Spinal cord (tissue), 4 donors: ENCODE results near the gene BEND7. TPM values are rescaled to one million over a fixed set of nuclear protein-coding genes. Genes with fewer than 3 reads are reported as not detected.

Experiments used
- polyA plus RNA-seq, 2 donors: library from polyadenylated mRNA; unstranded; fragments of 120-200 nt; gene quantifications; one replicate each; pipeline ENCODE4 v1.2.1, GENCODE V29; 2013; ENCODE audit not compliant: insufficient read length in 2 of 2
- small RNA-seq: library from RNA; depleted of rRNA; stranded (forward); fragments of <200 nt; gene quantifications from one replicate; pipeline ENCODE3, GENCODE V24; 2014; ENCODE audit warnings: low replicate concordance
- total RNA-seq, 2 donors: library from RNA; depleted of rRNA in 1 of 2; stranded (reverse); fragments of 120-200 nt in 1 of 2; fragments of >200 nt in 1 of 2; gene quantifications; one replicate each; pipeline versions ENCODE4 v1.2.3 to v1.2.4, GENCODE V29; 2013 to 2014

BEND7 gene
- total and polyA plus RNA-seq, 4 donors = 20.0 to 28.2 (median 24.2) TPM

Small RNA genes lying within 50 kb of the gene (small RNA-seq; reads per million reads assigned to genes)
- gene RF00019 = not detected

Other genes with a start within 250 kb of the BEND7 start
- 10 to 100 TPM; 23.1 to 29.7 TPM for gene PHYH, start 228.9 kb downstream of the BEND7 start, total RNA-seq
- 10 to 100 TPM; 32.9 to 35.9 TPM for gene PHYH, start 228.9 kb downstream of the BEND7 start, polyA plus RNA-seq
- gene SEPHS1, start 180.7 kb downstream of the BEND7 start, total RNA-seq = 10 to 100 TPM; 53.3 to 66.0 TPM
- gene SEPHS1, start 180.7 kb downstream of the BEND7 start, polyA plus RNA-seq = 100 to 1,000 TPM in 1 of 2 donors, 10 to 100 TPM in 1; 82.4 to 101 TPM
- gene PRPF18, start 58.0 kb upstream of the BEND7 start, total RNA-seq = 10 to 100 TPM; 32.7 to 34.7 TPM
- 10 to 100 TPM; 17.8 to 21.5 TPM for gene PRPF18, start 58.0 kb upstream of the BEND7 start, polyA plus RNA-seq